NCI-H524 (cell line): ENCODE data around the gene SVOPL.

ENCODE experiments used
- DNase-seq, 2 experiments: peaks; one replicate each; lab custom pipeline; 2025; lab: John Stamatoyannopoulos, UW

Gene SVOPL

GRCh38 chr7:138563808-138564207, 137.4 kb downstream of the SVOPL start:
- DNase-seq = no peak

GRCh38 chr7:138559448-138559847, 141.7 kb downstream of the SVOPL start:
- no peak for DNase-seq

GRCh38 chr7:138556771-138557484, 144.2 kb downstream of the SVOPL start:
- no peak for DNase-seq

DNA sequence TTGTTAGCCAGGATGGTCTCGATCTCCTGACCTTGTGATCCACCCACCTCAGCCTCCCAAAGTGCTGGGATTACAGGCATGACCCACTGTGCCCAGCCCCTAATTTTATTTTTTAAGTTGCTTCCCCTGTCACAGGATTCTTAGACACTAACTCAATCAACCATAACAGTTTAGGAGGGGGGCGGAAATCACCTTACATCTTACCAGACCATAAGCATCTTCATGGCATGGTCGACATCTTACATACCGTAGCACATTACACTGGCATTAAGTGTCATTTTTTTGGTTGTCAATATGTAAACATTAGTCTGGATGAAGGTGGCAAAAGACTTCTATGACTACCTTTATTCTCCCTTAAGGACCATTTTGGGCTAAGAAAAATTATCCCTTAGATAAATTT, 145.5 kb downstream of the SVOPL start:
- no peak for DNase-seq

DNA sequence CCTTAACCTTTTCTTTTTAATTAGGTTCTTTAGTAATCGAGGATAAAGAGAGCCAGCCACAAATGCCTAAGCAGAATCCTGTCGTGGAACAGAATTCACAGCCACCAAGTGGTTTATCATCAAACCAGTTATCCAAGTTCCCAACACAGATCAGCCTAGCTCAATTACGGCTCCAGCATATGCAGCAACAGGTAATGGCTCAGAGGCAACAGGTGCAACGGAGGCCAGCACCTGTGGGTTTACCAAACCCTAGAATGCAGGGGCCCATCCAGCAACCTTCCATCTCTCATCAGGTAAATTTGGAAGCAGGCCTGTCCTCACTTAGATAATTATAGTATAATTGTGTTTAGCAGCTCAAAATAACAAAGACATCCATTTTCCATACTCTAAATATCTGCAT, 146.5 kb downstream of the SVOPL start:
- DNase-seq = no peak

DNA sequence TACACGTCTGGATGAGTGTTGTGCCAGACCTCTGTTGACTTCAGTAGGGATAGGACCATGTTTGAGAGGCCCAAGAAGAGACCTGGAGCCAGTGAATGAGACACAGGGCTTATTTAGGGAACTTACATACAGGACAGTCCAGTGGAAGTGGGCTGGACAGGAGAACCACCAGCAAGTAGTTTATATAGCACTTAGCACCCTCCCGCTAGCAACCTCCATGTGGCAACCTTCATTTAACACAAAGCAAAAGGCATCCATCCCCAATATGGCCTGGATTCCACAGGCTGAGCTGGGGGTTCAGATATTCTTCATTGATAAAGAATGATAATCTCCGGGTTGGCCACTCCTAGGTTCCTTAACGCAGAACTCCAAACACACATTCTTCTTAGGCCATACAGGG, 147.4 kb downstream of the SVOPL start:
- no peak for DNase-seq

- no peak for DNase-seq
These were observed 150.1 kb downstream of the SVOPL start for GRCh38 chr7:138551102-138551501.

DNA sequence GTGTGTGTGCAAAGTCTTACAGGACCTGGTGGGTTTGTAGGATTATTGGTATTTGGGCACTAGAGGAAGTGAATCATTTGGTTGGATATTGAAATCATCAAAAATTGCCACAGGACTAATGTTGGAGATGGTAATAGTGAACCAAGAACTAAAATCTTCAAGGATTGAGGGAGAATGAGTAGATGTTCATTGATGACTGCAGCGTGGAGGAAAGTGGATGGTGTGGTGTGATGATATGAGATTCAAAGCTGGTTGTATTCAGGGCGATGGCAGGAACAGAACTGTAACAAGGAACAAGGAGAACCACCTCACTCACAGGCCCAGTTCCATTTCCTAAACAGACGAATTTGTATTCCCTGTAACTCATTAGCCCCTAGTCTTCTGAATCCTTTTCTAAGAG, 150.8 kb downstream of the SVOPL start:
- no peak for DNase-seq

- no peak for DNase-seq
These were observed 152.1 kb downstream of the SVOPL start for GRCh38 chr7:138549082-138549481.

- DNase-seq = no peak
These were observed 154.3 kb downstream of the SVOPL start for GRCh38 chr7:138546829-138547228.

- DNase-seq = no peak
These were observed 155.0 kb downstream of the SVOPL start for GRCh38 chr7:138546064-138546619.

GRCh38 chr7:138545123-138545522, 156.0 kb downstream of the SVOPL start:
- DNase-seq = no peak
